Measurements from ENCODE around the gene CHST2.

GRCh38 chr3:143118630-143119008 is 952 bp upstream of the CHST2 start:
- TF ChIP-seq POLR2A (IDR thresholded peaks at IDR 0.05; ENCODE audit: borderline replicate concordance, extremely low read depth, insufficient read depth, insufficient read length): no peak
- no peak for TF ChIP-seq CTCF (IDR thresholded peaks at IDR 0.05 in 2 of 3, conservative IDR thresholded peaks at IDR 0.05 in 1 of 3; ENCODE audit: borderline replicate concordance in 1 of 3, insufficient read depth in 1 of 3, low read depth in 2 of 3, low read length in 2 of 3)
- no peak for TF ChIP-seq REST (IDR thresholded peaks at IDR 0.05; ENCODE audit: low read depth)
- TF ChIP-seq EZH2 (IDR thresholded peaks at IDR 0.05): no peak
- TF ChIP-seq POLR2AphosphoS5 (IDR thresholded peaks at IDR 0.05; ENCODE audit: low read depth, low read length): no peak
- no peak for TF ChIP-seq SRF (IDR thresholded peaks at IDR 0.05; ENCODE audit: low read depth)
